ENCODE results near the gene KCNQ2.

KCNQ2 gene

GRCh38 chr20:63413323-63413722 lies 59.1 kb downstream of the KCNQ2 start:
- DNase-seq, result no peak

- no peak for DNase-seq
Measured at GRCh38 chr20:63412889-63413288, 59.6 kb downstream of the KCNQ2 start.

GRCh38 chr20:63411898-63412631 lies 60.4 kb downstream of the KCNQ2 start:
- no peak for DNase-seq

- DNase-seq, result no peak
Measured at GRCh38 chr20:63411151-63411897, 61.1 kb downstream of the KCNQ2 start.

GRCh38 chr20:63409834-63410435 lies 62.5 kb downstream of the KCNQ2 start:
- no peak for DNase-seq

- no peak for DNase-seq
Measured at GRCh38 chr20:63409066-63409833, 63.2 kb downstream of the KCNQ2 start.

- DNase-seq, result no peak
Measured at GRCh38 chr20:63408684-63409046, 63.8 kb downstream of the KCNQ2 start.

GRCh38 chr20:63407928-63408683 lies 64.3 kb downstream of the KCNQ2 start:
- DNase-seq, result no peak

GRCh38 chr20:63406617-63407245 lies 65.7 kb downstream of the KCNQ2 start:
- no peak for DNase-seq

- DNase-seq, result no peak
Measured at GRCh38 chr20:63406011-63406410, 66.4 kb downstream of the KCNQ2 start.

GRCh38 chr20:63405102-63405730 lies 67.2 kb downstream of the KCNQ2 start:
- DNase-seq, result no peak

GRCh38 chr20:63404129-63405085 lies 68.0 kb downstream of the KCNQ2 start:
- DNase-seq, result no peak

- no peak for DNase-seq
Measured at GRCh38 chr20:63403403-63404105, 68.9 kb downstream of the KCNQ2 start.

- DNase-seq, result no peak
Measured at GRCh38 chr20:63402860-63403220, 69.6 kb downstream of the KCNQ2 start.

GRCh38 chr20:63402181-63402859 lies 70.1 kb downstream of the KCNQ2 start:
- DNase-seq, result no peak

- no peak for DNase-seq
Measured at GRCh38 chr20:63401384-63402110, 70.9 kb downstream of the KCNQ2 start.

GRCh38 chr20:63400486-63401210 lies 71.8 kb downstream of the KCNQ2 start:
- DNase-seq, result no peak

Data from islet precursor cell (in vitro differentiated cells).